Measurements from ENCODE around the gene TNFSF13. TPM values are rescaled to one million over a fixed set of nuclear protein-coding genes. Genes with fewer than 3 reads are reported as not detected.

TNFSF13 gene, protein sequence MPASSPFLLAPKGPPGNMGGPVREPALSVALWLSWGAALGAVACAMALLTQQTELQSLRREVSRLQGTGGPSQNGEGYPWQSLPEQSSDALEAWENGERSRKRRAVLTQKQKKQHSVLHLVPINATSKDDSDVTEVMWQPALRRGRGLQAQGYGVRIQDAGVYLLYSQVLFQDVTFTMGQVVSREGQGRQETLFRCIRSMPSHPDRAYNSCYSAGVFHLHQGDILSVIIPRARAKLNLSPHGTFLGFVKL
- total RNA-seq: 0.34 and 1.7 TPM in 2 replicates

DNA sequence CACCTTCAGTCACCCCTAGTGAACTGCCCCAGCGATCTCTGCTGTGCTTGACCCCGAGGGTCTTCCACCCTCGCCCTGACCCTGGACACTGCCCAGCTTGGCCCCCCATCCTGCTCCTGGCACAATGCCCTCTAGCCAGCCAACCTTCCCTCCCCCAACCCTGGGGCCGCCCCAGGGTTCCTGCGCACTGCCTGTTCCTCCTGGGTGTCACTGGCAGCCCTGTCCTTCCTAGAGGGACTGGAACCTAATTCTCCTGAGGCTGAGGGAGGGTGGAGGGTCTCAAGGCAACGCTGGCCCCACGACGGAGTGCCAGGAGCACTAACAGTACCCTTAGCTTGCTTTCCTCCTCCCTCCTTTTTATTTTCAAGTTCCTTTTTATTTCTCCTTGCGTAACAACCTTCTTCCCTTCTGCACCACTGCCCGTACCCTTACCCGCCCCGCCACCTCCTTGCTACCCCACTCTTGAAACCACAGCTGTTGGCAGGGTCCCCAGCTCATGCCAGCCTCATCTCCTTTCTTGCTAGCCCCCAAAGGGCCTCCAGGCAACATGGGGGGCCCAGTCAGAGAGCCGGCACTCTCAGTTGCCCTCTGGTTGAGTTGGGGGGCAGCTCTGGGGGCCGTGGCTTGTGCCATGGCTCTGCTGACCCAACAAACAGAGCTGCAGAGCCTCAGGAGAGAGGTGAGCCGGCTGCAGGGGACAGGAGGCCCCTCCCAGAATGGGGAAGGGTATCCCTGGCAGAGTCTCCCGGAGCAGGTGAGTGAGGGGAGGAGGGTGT, at the start of gene TNFSF13:
TSS of gene TNFSF13 (plus strand) at position 207 of the 776 bp plus-strand sequence. CDS start at position 497, 290 bp downstream.

GRCh38 chr17:7548585-7549400, 9.8 kb upstream of the TNFSF13 start, which contains the start of gene TNFSF12:
TSS of gene TNFSF12 (plus strand) at chr17:7549058. CDS start at chr17:7549154, 96 bp downstream.

GRCh38 chr17:7561589-7562207, 3.1 kb downstream of the TNFSF13 start, which contains the start of gene SENP3:
TSS of gene SENP3 (plus strand) at chr17:7561919. CDS start at chr17:7563077, 1,158 bp downstream.

GRCh38 chr17:7579001-7579833, 20.7 kb downstream of the TNFSF13 start, which contains the start of gene CD68:
TSS of gene CD68 (plus strand) at chr17:7579638. CDS start at chr17:7579678, 40 bp downstream.

GRCh38 chr17:7583253-7584109, 24.9 kb downstream of the TNFSF13 start, which contains the start of gene MPDU1:
TSS of gene MPDU1 (plus strand) at chr17:7583852. CDS start at chr17:7583863, 11 bp downstream.

DNA sequence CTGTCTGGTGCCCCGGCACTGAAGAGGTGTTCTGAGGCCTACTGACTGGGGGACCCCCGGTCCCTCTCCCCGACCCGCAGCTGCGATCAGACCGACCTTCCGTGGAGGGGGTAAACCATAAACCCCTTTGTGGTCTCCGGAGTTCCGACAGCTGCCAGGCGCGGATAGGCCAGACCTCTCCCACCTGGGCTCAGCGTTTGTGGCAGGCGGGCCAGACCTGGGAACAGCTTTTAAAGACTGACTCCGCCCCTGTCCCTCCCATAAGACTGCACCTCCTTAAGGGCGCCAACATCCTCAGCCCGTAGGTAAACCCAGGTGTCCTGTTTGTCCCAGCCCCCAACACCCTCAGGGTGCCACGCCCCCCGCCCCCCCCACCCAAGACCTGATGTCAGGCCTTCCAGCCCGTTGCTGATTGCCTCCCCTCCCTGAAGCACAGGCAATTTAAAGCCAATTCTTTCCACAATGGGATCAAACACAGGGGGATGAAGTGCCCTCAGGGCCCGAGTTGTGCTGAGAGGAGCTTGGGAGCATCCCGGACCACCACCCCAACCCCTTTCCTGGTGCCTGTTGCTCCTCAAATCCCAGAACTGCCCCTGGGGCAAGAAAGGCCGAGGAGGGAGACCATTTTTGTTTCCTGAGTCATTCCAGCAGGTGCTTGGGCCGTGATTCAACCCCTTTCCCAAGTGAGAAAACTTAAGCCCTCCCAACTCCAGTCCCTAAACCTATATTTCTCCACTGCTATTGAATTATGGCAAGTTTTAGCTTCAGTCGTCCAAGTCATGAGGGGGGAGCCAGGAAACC, 31.5 kb downstream of the TNFSF13 start, which contains the start of gene SOX15:
TSS of gene SOX15 (minus strand) at position 204 of the 801 bp plus-strand sequence. CDS start 418 bp downstream, outside the sequence.

Other genes with a start within 250 kb of the TNFSF13 start
- gene GPS2, start 243.4 kb upstream of the TNFSF13 start, total RNA-seq: 22.5 and 47.1 TPM in 2 replicates
- 18.9 and 25.7 TPM in 2 replicates for gene NEURL4, start 229.4 kb upstream of the TNFSF13 start, total RNA-seq
- gene ACAP1, start 222.2 kb upstream of the TNFSF13 start, total RNA-seq: 3.3 and 5.2 TPM in 2 replicates
- gene KCTD11, start 206.6 kb upstream of the TNFSF13 start, total RNA-seq: 4.6 and 5.4 TPM in 2 replicates
- gene TMEM95, start 203.6 kb upstream of the TNFSF13 start, total RNA-seq: not detected in 2 replicates
- 0.09 and 0.32 TPM in 2 replicates for gene TNK1, start 177.7 kb upstream of the TNFSF13 start, total RNA-seq
- 15.5 and 15.9 TPM in 2 replicates for gene PLSCR3, start 164.2 kb upstream of the TNFSF13 start, total RNA-seq
- gene TMEM256, start 154.7 kb upstream of the TNFSF13 start, total RNA-seq: 70.3 and 140 TPM in 2 replicates
- gene NLGN2, start 150.9 kb upstream of the TNFSF13 start, total RNA-seq: 6.8 and 7.1 TPM in 2 replicates
- 0.16 TPM in 1 of 2 replicates, not detected in the other for gene SPEM1, start 138.4 kb upstream of the TNFSF13 start, total RNA-seq
- not detected in 2 replicates for gene SPEM2, start 133.1 kb upstream of the TNFSF13 start, total RNA-seq
- gene SPEM3, start 129.9 kb upstream of the TNFSF13 start, total RNA-seq: not detected in 2 replicates
- gene TMEM102, start 123.3 kb upstream of the TNFSF13 start, total RNA-seq: 0.60 and 2.4 TPM in 2 replicates
- gene FGF11, start 119.2 kb upstream of the TNFSF13 start, total RNA-seq: 1.0 and 1.1 TPM in 2 replicates
- gene CHRNB1, start 113.7 kb upstream of the TNFSF13 start, total RNA-seq: 8.8 and 10.1 TPM in 2 replicates
- 12.5 and 16.4 TPM in 2 replicates for gene ZBTB4, start 79.1 kb upstream of the TNFSF13 start, total RNA-seq
- gene SLC35G6, start 77.3 kb upstream of the TNFSF13 start, total RNA-seq: not detected in 2 replicates
- gene POLR2A, start 74.4 kb upstream of the TNFSF13 start, total RNA-seq: 107 and 113 TPM in 2 replicates
- gene TNFSF12, start 9.7 kb upstream of the TNFSF13 start, total RNA-seq: 7.3 and 9.1 TPM in 2 replicates
- gene SENP3, start 3.2 kb downstream of the TNFSF13 start, total RNA-seq: 51.1 and 54.5 TPM in 2 replicates
- gene CD68, start 20.9 kb downstream of the TNFSF13 start, total RNA-seq: 21.0 and 27.6 TPM in 2 replicates
- 36.7 and 48.5 TPM in 2 replicates for gene MPDU1, start 25.1 kb downstream of the TNFSF13 start, total RNA-seq
- gene SOX15, start 31.3 kb downstream of the TNFSF13 start, total RNA-seq: 0.17 and 0.32 TPM in 2 replicates
- 31.5 and 35.0 TPM in 2 replicates for gene FXR2, start 56.1 kb downstream of the TNFSF13 start, total RNA-seq
- gene SAT2, start 69.1 kb downstream of the TNFSF13 start, total RNA-seq: 55.3 and 67.3 TPM in 2 replicates
- 0.26 and 0.47 TPM in 2 replicates for gene SHBG, start 71.4 kb downstream of the TNFSF13 start, total RNA-seq
- not detected in 2 replicates for gene ATP1B2, start 92.2 kb downstream of the TNFSF13 start, total RNA-seq
- 13.1 and 13.7 TPM in 2 replicates for gene TP53, start 128.7 kb downstream of the TNFSF13 start, total RNA-seq
- gene WRAP53, start 129.7 kb downstream of the TNFSF13 start, total RNA-seq: 2.7 and 4.6 TPM in 2 replicates
- 0.86 and 0.95 TPM in 2 replicates for gene EFNB3, start 146.5 kb downstream of the TNFSF13 start, total RNA-seq
- gene DNAH2, start 159.0 kb downstream of the TNFSF13 start, total RNA-seq: under 0.01 and 0.16 TPM in 2 replicates

All from bronchial smooth muscle cell (primary cell).